ENCODE results near the gene ERCC4.

- no peak for TF ChIP-seq CTCF (IDR thresholded peaks at IDR 0.05)
- no peak for TF ChIP-seq ZFX (IDR thresholded peaks at IDR 0.05; ENCODE audit: borderline replicate concordance)
Measured at GRCh38 chr16:13999071-13999894, 79.3 kb downstream of the ERCC4 start.

All from 22Rv1 (cell line).